SU-DHL-6 (cell line): Measurements from ENCODE around the gene HIPK2.

Experiments
- CTCF ChIP-seq: fragments of 200-600 bp; sonication (generic); IDR thresholded peaks from one replicate; pipeline ENCODE4 v1.5.1; 2017; ENCODE audit warnings: antibody characterized with exemption, mild to moderate bottlenecking, low read length, moderate library complexity; ENCODE audit not compliant: insufficient read depth, poor library complexity, severe bottlenecking
- EZH2phosphoT487 ChIP-seq: fragments of 200-600 bp; sonication (generic), shearing (Covaris generic); conservative IDR thresholded peaks from 2 replicates; pipeline ENCODE4 v1.6.1; 2018; ENCODE audit warnings: mild to moderate bottlenecking, antibody characterized with exemption, low read length, moderate library complexity, mixed read lengths

GRCh38 chr7:139782932-139783331, 5.1 kb upstream of the HIPK2 start:
- TF ChIP-seq CTCF (no peak), EZH2phosphoT487 (no peak)
